GM18907 (cell line): ENCODE measurements around the gene OGDH.
"Not testable (repeated sequence)": the region's sequence is repeated elsewhere in the genome, so short reads cannot be mapped to it uniquely, and the experiment has no call there.

Experiments
- ATAC-seq: cut with Tn5 transposase; IDR thresholded peaks from one replicate; pipeline ENCODE4 v1.9.1; 2021; ENCODE audit warnings: mild to moderate bottlenecking, moderate library complexity; ENCODE audit not compliant: unreplicated experiment

Gene OGDH

DNA sequence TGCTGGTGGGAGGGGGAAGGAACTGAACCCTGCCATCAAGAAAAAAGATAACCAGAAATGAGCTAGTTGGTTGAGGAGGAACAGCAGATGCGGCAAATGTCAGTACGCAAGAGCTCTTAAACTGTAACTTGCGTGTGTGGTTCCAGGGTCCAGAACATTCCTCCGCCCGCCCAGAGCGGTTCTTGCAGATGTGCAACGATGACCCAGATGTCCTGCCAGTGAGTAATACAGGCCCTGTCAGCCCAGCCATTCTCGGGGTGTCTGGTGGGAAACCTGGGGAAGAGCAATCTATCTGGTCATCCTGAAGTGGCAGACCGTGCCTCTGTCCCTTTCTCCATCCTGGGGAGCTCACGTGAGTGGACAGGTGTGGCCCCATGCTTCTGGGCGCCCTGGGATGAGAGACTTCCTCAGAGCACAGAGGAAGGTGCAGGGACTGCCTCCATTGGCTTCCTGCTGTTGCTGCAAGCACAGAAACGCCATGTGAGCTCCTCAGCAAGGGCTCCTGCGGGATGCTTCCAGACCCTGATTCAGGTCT is 91.7 kb downstream of the OGDH start:
- no peak for ATAC-seq

GRCh38 chr7:44699598-44699997 is 93.2 kb downstream of the OGDH start:
- ATAC-seq, result not testable (repeated sequence)

DNA sequence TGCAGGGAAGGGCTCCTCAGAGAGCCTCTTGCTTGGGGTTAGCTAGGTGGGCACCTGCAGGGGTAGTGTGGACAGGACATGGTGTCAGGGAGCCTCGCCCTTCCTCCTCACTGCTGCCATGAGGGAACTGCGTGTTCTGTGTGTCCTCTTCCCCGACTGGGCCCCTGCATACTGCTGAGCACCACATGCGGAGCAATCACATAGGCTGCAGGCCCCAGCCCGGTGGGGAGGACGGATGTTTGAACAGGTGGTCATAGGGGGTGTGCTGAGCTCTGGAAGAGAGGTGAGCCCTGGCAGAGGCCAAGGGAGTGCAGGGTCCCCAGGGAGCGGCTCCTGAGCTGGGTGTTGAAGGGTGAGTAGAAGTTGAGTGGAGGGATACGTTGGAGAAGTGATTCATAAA is 93.9 kb downstream of the OGDH start:
- ATAC-seq, result no peak

DNA sequence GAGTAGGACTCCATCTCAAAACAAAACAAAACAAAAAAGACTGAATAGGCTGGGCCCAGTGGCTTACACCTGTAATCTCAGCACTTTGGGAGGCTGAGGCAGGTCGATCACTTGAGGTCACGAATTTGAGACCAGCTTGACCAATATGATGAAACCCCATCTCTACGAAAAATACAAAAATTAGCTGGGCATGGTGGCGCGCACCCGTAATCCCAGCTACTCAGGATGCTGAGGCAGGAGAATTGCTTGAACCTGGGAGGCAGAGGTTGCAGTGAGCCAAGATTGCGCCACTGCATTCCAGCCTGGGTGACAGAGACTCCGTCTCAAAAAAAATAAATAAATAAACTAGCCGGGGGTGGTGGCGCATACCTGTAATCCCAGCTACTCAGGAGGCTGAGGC is 97.0 kb downstream of the OGDH start:
- ATAC-seq, result not testable (repeated sequence)

DNA sequence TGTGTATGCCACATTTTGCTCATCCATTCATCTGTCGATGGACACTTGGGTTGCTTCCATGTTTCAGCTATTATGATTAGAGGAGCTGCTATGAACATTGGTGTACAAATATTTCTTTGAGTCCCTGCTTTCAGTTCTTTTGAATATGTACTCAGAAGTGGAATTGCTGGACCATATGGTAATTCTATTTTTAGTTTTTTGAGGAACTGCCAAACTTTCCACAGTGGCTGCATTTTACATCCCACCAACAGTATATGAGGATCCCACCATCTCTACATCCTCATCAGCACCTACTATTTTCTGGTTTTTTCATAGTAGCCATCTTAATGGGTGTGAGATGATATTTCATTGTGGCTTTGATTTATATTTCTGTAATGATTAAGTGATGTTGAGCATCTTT is 97.5 kb downstream of the OGDH start:
- ATAC-seq, result no peak

DNA sequence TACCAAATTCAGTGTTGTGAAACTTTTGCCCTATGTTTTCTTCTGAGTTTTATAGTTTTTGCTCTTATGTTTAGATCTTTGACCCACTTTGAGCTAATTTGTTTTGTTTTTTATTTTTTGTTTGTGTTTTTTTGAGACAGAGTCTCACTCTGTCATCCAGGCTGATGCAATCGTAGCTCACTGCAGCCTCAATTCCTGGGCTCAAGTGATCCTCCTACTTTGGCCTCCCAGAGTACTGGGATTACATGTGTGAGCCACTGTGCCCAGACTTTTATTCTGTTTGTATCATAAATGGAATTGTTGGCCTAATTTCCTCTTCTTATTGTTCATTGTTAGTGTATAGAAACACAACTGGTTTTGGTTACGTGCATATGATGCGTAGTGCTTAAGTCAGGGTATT is 99.0 kb downstream of the OGDH start:
- ATAC-seq, result no peak

DNA sequence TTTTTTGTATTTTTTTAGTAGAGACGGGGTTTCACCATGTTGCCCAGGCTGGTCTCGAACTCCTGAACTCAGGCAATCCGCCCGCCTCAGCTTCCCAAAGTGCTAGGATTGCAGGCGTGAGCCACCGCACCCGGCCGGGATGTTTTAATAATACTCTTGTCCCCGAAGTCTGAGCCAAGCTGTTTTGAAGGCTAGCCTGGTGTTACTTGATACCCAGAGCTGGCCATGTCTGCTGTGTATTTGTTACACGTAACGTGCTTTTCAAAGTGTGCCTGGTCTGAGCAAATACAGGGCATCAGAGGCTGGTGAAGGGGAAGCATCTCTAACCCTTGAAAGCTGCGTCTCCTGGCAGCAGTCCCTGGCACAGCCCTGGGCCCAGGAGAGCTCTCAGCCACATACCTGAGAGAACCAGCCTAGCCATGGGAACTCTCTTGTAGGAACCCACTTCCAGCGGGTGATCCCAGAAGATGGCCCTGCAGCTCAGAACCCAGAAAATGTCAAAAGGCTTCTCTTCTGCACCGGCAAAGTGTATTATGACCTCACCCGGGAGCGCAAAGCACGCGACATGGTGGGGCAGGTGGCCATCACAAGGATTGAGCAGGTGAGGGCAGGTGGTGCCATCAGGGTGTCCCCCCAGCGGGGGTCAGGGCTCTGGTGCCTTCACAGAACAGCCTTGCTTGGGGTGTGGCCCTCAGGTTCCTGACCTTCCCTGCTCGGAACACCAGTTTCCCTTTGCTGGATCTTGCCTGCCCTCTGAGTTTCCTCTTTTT is 100.5 kb downstream of the OGDH start:
- no peak for ATAC-seq

GRCh38 chr7:44707558-44708230 is 101.3 kb downstream of the OGDH start:
- no peak for ATAC-seq

GRCh38 chr7:44709011-44709915 is 102.8 kb downstream of the OGDH start:
- no peak for ATAC-seq

DNA sequence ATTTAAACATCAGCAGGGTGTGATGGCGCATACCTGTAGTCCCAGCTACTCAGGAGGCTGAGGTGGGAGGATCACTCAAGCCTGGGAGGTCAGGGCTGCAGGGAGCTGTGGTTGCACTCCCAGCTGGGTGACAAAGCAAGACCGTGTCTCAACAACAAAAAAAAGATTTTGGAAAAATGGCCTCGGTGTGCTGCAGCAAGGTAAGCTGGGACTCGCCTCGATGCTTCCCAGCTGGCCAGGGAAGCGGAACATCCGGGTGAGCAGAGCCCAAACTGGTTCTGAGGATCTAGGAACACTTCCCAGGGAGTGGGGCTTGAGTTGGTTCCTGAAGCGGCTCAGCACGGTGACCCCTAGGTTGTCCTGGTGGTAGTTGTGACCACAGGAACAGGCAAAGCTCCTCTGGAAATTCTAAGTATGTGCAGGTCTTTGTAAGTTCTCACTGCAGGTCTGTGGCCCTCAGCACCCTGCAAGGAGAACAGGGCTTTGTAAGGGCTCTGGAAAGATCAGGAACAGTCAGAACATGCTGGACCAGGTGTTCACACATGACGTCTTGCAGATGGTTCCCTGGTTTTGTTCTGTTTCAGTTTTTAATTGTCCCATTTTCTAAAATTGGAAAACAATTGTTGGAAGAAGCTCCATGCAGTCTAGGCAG is 103.6 kb downstream of the OGDH start:
- ATAC-seq, result no peak

- ATAC-seq, result no peak
Measured at GRCh38 chr7:44711528-44711927, 105.1 kb downstream of the OGDH start.

DNA sequence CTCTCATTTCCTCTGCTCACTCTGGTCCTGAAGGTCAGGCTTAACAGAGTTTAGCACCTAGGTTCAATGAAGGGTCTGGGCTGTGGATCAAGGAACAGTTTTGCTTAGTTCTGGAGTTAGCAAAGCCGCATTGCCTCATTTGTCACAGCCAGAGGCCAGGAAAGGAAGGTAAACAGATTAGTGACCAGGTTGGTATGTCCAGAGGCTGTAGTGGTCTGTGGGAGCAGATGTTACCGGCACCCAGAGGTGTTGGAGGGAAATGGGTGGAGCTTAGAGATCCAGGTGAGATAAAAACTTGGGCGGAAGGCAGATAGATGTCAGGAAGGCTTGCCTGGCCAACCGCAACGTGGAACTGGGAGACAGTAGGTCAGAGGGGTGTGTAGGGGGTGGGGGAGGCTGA is 105.6 kb downstream of the OGDH start:
- ATAC-seq, result no peak

DNA sequence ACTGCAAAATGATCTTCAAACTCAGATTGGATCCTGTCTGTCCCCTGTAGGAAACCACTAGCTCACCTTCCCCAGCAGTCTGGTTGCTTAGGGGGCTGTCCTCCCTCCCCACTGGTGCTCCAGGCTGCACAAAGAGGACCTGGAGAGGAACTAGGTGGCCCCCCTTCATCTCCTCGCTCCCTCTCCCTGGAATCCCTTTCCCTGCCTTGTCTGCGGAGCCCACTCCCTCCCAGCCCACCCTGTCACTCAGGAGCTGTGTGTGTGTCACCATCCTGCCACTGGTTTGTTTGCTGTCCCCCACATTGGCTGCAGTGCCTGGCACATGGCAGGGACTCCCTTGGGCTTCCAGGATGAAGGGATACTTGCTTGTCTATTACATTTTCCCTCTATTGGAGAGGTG is 106.7 kb downstream of the OGDH start:
- no peak for ATAC-seq

- no peak for ATAC-seq
Measured at GRCh38 chr7:44713680-44714335, 107.4 kb downstream of the OGDH start.

DNA sequence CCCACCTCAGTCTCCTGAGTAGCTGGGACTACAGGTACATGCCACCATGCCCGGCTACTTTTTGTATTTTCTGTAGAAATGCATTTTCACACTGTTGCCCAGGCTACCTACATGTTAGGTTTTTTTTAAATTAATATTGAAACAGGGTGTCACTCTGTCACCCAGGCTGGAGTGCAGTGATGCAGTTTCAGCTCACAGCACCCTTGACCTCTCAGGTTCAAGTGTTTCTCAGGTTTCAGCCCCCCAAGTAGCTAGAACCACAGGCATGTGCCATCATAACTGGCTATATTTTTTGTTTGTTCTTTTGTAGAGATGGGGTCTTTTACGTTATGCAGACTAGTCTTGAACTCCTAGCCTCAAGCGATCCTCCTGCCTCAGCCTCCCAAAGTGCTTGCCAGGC is 109.8 kb downstream of the OGDH start:
- no peak for ATAC-seq

GRCh38 chr7:44720301-44720700 is 113.9 kb downstream of the OGDH start:
- ATAC-seq, result no peak

DNA sequence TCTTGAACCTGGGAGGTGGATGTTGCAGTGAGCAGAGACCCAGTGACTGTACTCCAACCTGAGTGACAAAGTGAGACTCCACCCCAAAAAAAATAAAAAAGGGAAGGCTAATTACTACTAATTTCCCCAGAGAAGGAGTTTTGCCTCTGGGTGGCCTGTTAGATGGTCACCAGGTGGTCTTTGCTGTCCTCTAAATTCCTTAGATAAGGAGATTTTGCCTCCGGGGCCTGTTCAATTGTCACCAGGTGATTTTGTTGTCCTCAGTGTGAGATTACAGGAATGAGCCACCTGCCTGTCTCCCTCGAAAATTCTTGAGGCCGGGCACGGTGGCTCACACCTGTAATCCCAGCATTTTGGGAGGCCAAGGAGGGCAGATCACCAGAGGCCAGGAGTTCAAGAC is 117.8 kb downstream of the OGDH start:
- ATAC-seq, result no peak

GRCh38 chr7:44726250-44726649 is 119.8 kb downstream of the OGDH start:
- ATAC-seq, result not testable (repeated sequence)

DNA sequence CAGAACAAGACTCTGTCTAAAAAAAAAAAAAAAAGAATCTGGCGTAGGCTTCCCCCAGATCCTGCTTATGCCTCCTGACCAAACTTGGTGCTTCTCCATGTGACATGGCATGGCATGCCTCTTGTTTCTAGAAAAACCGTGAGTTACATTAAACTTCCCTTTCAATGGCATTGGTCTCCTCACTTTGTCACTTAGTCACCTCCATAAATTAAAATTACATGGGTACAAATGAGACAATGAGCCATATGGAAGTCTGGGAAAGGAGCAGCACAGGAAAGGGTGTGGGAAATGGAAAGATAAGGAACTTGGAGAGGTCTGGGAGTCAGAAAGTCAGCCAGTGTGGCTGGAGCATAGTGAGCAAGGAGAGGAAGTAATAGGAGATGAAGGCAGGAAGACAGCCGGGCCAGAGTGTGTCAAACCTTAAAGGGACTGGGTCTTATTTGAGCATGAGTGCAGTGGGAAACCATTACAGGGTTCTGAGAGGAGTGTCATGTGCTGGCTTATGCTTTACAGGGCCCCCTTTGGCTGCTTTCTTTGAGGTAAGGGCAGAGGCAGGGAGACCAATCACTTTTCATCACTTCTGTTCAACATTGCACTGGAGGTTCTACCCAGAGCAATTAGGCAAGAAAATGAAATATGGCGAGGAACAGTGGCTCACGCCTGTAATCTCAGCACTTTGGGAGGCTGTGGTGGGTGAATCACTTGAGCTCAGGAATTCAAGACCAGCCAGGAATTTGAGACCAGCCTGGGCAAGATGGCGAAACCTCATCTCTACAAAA is 120.9 kb downstream of the OGDH start:
- ATAC-seq, result no peak

GRCh38 chr7:44727937-44728262 is 121.5 kb downstream of the OGDH start:
- ATAC-seq, result no peak
